ENCODE results near the gene CLNS1A. TPM values are rescaled to one million over a fixed set of nuclear protein-coding genes. Genes with fewer than 3 reads are reported as not detected.

CLNS1A gene
- total RNA-seq, 1 experiment from 2014 or later = 190 TPM

- Histone ChIP-seq H3K4me3 (no peak overlapping the region), H3K4me1 (replicated peaks; ENCODE audit: insufficient read depth) (peaks cover 21% of the 10 kb centered on the region), H3K36me3 (ENCODE audit: low read depth) (peaks cover 7% of the 10 kb centered on the region), H3K9me3 (ENCODE audit: insufficient read depth, low read depth) (no peaks in the 10 kb centered on the region), H4K20me1 (ENCODE audit: insufficient read depth) (no peaks in the 10 kb centered on the region), H3F3A (ENCODE audit: insufficient read depth, low read depth) (peaks cover 28% of the 10 kb centered on the region), H3K9me2 (ENCODE audit: insufficient read depth) (no peaks in the 10 kb centered on the region), H3K27ac (no peak overlapping the region), H3K27me3 (ENCODE audit: insufficient read depth, low read depth) (no peaks in the 10 kb centered on the region), H3K4me2 (no peak overlapping the region), H3K79me2 (ENCODE audit: low read depth) (no peaks in the 10 kb centered on the region), H2AFZ (no peak overlapping the region)
- no peak for TF ChIP-seq EZH2 (IDR thresholded peaks at IDR 0.05; ENCODE audit: low read depth)
- TF ChIP-seq CTCF (conservative IDR thresholded peaks at IDR 0.05) = no peak
- ChIA-PET POLR2A (ENCODE audit: unreplicated experiment) (no interaction called here), CTCF (no interaction called here)
- no peak for DNase-seq
- intact Hi-C loops (cut with micrococcal nuclease; ENCODE audit: unreplicated experiment) = no loop called here
- no TSS peak for BruUV-seq (replicated peaks)
Measured at GRCh38 chr11:77593883-77594282, 43.7 kb downstream of the CLNS1A start.

- Histone ChIP-seq H3K27ac (no peak overlapping the region), H3K36me3 (ENCODE audit: low read depth) (peaks cover 7% of the 10 kb centered on the region; the same call in 1 of the 2 replicates), H3K4me3 (no peak overlapping the region), H3K9me3 (ENCODE audit: insufficient read depth, low read depth) (no peaks in the 10 kb centered on the region), H3F3A (ENCODE audit: insufficient read depth, low read depth) (peaks cover 28% of the 10 kb centered on the region), H3K4me1 (replicated peaks; ENCODE audit: insufficient read depth) (peaks cover 17% of the 10 kb centered on the region), H4K20me1 (ENCODE audit: insufficient read depth) (no peaks in the 10 kb centered on the region), H2AFZ (no peak overlapping the region), H3K4me2 (no peak overlapping the region), H3K9me2 (ENCODE audit: insufficient read depth) (no peaks in the 10 kb centered on the region), H3K27me3 (ENCODE audit: insufficient read depth, low read depth) (no peaks in the 10 kb centered on the region), H3K79me2 (ENCODE audit: low read depth) (no peaks in the 10 kb centered on the region)
- TF ChIP-seq CTCF (conservative IDR thresholded peaks at IDR 0.05) (no peak), EZH2 (IDR thresholded peaks at IDR 0.05; ENCODE audit: low read depth) (no peak)
- intact Hi-C loops (cut with micrococcal nuclease; ENCODE audit: unreplicated experiment) = no loop called here
- DNase-seq = no peak
- ChIA-PET CTCF (no interaction called here), POLR2A (ENCODE audit: unreplicated experiment) (interaction anchor here (0.5 kb wide), 1 partner anchor 45 kb away, joined by 6 read pairs; no protein-coding TSS in a partner anchor)
- BruUV-seq (replicated peaks) = no TSS peak
Measured at GRCh38 chr11:77592727-77593126, 44.9 kb downstream of the CLNS1A start.

GRCh38 chr11:77590194-77590782 lies 47.3 kb downstream of the CLNS1A start:
- TF ChIP-seq EZH2 (IDR thresholded peaks at IDR 0.05; ENCODE audit: low read depth) (no peak), CTCF (conservative IDR thresholded peaks at IDR 0.05) (no peak)
- H3K4me3 ChIP-seq = peak overlapping the region; percentile 71; the same call in 1 of the 2 replicates
- no peaks in the 10 kb centered on the region for H4K20me1 ChIP-seq (ENCODE audit: insufficient read depth)
- ChIA-PET POLR2A (ENCODE audit: unreplicated experiment) (no interaction called here), CTCF (interaction anchor here (0.5 kb wide), 1 partner anchor 1113 kb away, joined by 3 read pairs; no protein-coding TSS in a partner anchor)
- H3K27ac ChIP-seq = no peak overlapping the region
- H2AFZ ChIP-seq = peak overlapping the region; percentile 87; the same call in 1 of the 2 replicates
- H3K9me2 ChIP-seq (ENCODE audit: insufficient read depth) = no peaks in the 10 kb centered on the region
- intact Hi-C loops (cut with micrococcal nuclease; ENCODE audit: unreplicated experiment) = no loop called here
- no peaks in the 10 kb centered on the region for H3K79me2 ChIP-seq (ENCODE audit: low read depth)
- H3F3A ChIP-seq (ENCODE audit: insufficient read depth, low read depth) = peaks cover 17% of the 10 kb centered on the region
- peaks cover under 1% of the 10 kb centered on the region; the same call in 1 of the 2 replicates for H3K9me3 ChIP-seq (ENCODE audit: insufficient read depth, low read depth)
- TSS peak; percentile 46 for BruUV-seq (replicated peaks)
- peaks cover 2% of the 10 kb centered on the region; the same call in 1 of the 2 replicates for H3K36me3 ChIP-seq (ENCODE audit: low read depth)
- no peak for DNase-seq
- H3K27me3 ChIP-seq (ENCODE audit: insufficient read depth, low read depth) = no peaks in the 10 kb centered on the region
- peak overlapping the region; percentile 81 for H3K4me2 ChIP-seq
- peaks cover 8% of the 10 kb centered on the region for H3K4me1 ChIP-seq (replicated peaks; ENCODE audit: insufficient read depth)
